HUDEP-2 (cell line): Measurements from ENCODE around the gene PROZ.

ENCODE experiments used
- DNase-seq, 76 experiments: peaks; one replicate each; lab custom pipeline; 2025; ENCODE audit not compliant: unreplicated experiment in 76 of 76; lab: John Stamatoyannopoulos, UW

PROZ gene

DNA sequence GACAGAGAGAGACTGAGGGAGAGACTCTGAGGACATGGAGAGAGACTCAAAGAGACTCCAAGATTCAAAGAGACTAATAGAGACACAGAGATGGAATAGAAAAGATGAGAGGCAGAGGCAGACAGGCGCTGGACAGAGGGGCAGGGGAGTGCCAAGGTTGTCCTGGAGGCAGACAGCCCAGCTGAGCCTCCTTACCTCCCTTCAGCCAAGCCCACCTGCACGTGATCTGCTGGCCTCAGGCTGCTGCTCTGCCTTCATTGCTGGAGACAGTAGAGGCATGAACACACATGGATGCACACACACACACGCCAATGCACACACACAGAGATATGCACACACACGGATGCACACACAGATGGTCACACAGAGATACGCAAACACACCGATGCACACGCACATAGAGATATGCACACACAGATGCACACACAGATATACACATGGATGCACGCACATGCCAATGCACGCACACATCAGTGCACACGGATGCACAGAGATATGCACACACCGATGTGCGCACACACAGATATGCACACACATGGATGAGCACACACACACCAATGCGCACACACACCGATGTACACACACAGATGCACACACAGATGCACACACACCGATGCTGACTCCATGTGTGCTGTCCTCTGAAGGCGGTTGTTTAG, 39.2 kb upstream of the PROZ start:
- DNase-seq: no peak

- DNase-seq: no peak
These were observed 38.6 kb upstream of the PROZ start for GRCh38 chr13:113119822-113120189.

DNA sequence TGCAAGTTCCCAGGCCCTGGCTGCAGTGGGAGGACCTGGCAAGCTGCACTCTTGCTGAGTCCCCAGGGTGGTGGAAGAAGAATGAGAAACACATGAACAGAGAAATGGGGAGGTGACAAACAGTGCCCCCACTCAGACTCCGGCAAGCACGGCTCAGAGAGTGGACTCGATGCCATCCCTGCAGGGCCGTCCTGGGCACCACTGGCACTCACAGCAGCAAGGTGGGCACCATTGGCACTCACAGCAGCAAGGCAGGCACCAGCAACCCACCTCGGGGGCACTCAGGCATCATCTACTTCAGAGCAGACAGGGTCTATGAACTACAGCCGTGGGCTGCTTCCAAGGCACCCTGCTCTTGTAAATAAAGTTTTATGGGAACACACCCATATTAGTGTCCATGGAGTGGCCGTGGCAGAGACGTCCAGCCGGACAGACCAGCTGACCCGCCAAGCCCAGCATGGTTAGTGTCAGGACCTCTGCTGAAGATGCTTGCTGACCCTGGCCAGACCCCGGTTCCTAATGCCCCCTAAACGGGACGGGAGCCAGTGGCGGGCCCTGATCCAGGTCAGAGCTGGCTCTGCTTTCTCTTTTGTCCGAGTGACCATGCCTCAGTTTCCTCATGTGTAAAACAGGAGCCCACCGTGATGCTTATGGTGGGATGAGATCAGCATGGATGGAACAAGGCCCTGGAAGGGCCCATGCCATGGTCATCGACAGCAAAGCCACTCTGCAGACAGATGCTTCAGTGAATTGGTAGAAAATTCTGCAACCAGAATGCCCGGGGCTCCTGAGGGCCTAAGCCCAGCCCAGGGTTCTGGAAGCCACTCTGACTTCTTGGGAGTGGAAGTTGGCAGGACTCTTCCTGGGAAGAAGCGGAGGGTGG, 37.9 kb upstream of the PROZ start:
- DNase-seq: no peak

GRCh38 chr13:113121183-113121927, 37.1 kb upstream of the PROZ start:
- DNase-seq: no peak

DNA sequence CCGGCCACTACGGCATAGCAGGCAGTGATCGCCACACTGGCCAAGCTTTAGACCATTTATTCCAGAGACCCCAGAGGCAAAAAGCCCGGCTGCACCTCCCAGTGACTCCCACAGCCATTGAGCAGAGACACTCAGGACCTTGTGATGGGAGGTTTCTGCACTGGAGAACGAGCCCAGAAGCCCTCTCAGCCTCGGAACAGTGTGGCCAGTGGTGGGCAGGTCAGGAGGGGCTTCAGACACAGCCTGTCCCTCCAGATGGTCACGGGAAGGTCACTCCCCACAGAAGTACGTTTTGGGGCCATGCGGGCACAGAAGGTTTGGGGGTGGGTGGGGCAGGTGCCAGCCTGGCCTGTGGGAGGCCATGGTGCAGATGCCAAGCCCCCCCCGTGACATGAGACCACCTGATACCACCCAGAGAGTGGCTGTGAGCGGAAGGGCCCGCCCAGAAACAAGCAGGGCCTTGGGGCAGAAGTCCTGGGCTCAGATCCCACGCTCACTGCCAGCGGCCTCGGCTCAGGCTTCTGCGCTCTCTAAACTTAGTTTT, 36.4 kb upstream of the PROZ start:
- no peak for DNase-seq

- DNase-seq: peak in 5 of 76 experiments; percentile 8 to 30 (median 18)
These were observed 35.8 kb upstream of the PROZ start, which contains the start of gene F10 for GRCh38 chr13:113122550-113123225. Gene F10 (plus strand): TSS chr13:113122799. CDS start chr13:113122856, 57 bp downstream.

- peak in 2 of 76 experiments; percentile 1 to 18 for DNase-seq
These were observed 34.9 kb upstream of the PROZ start for GRCh38 chr13:113123226-113124201.

DNA sequence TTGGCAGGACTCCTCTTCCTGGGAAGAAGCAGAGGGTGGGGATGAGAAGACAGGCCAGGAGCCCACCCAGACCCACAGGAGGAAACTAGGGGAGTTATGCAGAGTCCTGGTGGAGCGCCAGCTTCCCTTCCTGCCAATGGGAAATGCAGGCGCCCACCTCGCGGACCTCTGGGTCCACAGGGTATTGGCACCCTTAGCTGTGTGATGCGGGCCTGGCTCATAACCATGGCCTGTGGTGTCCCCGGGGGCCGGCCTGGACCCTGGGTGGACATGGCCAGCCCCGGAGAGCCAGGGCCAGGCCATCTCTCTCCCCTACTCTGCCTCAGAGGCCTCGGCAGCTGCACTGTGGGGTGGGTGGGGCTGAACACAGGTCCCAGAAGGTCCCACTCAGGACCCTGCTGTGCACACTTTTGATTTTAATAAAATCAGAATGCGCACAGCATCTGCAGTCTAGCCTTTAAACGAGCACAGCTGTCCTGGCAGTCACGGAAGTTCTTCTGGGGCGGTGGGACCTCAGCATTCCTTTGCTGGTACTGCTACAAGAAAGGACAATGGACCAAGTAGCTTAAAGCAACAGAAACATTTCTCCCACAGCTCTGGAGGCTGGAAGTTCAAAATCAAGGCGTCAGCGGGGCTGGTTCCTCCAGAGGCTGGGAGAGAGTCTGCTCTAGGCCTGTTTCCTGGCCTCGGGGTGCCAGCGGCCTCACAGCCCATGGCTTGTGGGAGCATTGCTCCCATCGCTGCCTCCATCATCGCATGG, 34.1 kb upstream of the PROZ start:
- no peak for DNase-seq

GRCh38 chr13:113125506-113126264, 32.8 kb upstream of the PROZ start:
- no peak for DNase-seq

GRCh38 chr13:113126265-113127150, 31.9 kb upstream of the PROZ start:
- DNase-seq: no peak

- no peak for DNase-seq
These were observed 29.0 kb upstream of the PROZ start for GRCh38 chr13:113129480-113129879.

- DNase-seq: no peak
These were observed 28.3 kb upstream of the PROZ start for GRCh38 chr13:113129921-113130750.

- no peak for DNase-seq
These were observed 23.1 kb upstream of the PROZ start for GRCh38 chr13:113135281-113135760.

DNA sequence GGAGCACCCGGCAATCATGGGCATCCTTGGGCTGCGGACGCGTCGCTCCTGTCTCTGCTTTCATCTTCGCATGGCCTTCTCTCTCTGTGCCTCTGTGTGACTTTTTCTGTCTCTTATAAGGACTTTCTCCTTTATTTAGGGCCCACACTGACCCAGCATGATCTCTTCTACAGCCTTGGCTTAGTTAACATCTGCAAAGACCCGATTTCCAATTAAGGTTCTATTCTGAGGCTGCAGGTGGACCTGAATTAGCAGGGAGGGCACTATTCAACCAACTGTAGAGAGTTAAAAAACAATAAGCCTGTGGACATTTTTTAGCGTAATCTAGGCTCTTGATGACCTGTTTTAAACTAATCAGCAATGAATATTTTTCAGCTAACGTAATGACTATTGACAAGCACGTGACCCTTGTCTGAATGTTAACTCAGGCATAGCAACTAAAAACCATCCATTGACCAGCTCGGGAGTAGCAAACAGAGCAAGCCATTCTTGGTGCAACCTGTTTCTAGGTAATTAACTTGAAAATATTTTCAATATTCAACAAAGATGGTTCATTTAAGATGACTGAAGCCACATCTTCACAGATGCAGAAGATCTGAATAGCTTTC, 20.7 kb upstream of the PROZ start:
- DNase-seq: no peak

GRCh38 chr13:113138792-113139551, 19.5 kb upstream of the PROZ start:
- no peak for DNase-seq
